ENCODE measurements around the gene STK32B.

The STK32B gene

DNA sequence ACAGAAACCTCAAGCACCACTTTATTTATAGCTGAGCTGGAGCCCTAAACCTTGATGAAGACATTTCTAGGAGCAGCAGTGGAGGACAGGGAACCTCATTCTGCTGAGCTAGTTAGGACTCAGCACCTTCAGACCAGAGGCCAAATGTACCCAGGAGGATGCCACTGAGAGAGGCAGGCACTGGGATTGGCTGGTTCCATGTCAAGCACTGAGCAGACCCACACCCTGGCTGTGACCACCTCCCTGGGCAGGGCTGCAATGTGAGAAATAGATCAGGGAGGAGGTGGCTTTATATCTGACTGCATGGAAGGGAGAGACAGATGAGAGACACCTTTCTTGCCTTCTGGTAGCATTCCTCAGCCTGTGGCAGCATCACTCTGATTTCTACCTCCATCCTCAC is 304.6 kb downstream of the STK32B start:
- TF ChIP-seq ZFX (IDR thresholded peaks at IDR 0.05): no peak
- TF ChIP-seq, protein P1, sequence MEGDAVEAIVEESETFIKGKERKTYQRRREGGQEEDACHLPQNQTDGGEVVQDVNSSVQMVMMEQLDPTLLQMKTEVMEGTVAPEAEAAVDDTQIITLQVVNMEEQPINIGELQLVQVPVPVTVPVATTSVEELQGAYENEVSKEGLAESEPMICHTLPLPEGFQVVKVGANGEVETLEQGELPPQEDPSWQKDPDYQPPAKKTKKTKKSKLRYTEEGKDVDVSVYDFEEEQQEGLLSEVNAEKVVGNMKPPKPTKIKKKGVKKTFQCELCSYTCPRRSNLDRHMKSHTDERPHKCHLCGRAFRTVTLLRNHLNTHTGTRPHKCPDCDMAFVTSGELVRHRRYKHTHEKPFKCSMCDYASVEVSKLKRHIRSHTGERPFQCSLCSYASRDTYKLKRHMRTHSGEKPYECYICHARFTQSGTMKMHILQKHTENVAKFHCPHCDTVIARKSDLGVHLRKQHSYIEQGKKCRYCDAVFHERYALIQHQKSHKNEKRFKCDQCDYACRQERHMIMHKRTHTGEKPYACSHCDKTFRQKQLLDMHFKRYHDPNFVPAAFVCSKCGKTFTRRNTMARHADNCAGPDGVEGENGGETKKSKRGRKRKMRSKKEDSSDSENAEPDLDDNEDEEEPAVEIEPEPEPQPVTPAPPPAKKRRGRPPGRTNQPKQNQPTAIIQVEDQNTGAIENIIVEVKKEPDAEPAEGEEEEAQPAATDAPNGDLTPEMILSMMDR (conservative IDR thresholded peaks at IDR 0.05): no peak
- H3K27ac ChIP-seq: no peak overlapping the region

DNA sequence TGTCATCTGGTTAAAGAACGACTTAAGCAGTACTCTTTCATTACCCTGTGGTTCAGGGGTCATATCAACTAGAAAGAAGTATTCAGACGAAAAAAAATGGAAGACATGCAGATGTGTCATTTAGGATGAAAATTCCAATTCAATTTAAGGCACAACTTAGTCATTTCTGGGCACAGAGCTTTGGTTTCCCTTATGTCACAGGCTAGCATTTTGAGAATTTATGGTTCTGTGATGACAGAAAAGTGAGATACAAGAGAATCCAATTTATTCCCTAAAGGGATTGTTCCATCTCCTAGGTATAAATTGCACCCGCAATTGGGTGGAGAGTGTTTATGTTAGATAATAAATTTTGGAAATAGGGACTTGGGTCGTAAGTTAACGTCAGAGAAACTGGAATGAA is 306.6 kb downstream of the STK32B start:
- TF ChIP-seq, protein P1 (conservative IDR thresholded peaks at IDR 0.05): no peak
- TF ChIP-seq ZFX (IDR thresholded peaks at IDR 0.05): no peak
- H3K27ac ChIP-seq: no peak overlapping the region

DNA sequence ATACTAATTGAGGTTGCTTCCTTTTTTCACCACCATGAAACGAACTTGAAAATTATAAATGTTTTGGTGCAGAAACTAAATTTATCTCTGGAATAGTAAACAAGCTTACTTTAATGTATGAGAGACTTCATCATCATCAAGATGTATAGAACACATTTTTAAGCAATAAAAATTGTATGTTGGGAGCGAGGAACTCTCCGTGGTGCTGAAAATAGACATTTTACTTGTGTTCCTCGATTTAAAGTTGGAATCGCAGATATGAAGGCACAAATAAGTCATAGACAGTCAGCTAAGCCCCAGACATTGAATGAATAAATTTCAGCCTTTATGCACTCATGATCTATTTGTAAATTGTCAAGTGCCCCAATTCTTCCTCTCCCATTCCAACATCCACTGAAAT is 310.7 kb downstream of the STK32B start:
- TF ChIP-seq, protein P1 (conservative IDR thresholded peaks at IDR 0.05): no peak
- no peak for TF ChIP-seq ZFX (IDR thresholded peaks at IDR 0.05)
- H3K27ac ChIP-seq: no peak overlapping the region

DNA sequence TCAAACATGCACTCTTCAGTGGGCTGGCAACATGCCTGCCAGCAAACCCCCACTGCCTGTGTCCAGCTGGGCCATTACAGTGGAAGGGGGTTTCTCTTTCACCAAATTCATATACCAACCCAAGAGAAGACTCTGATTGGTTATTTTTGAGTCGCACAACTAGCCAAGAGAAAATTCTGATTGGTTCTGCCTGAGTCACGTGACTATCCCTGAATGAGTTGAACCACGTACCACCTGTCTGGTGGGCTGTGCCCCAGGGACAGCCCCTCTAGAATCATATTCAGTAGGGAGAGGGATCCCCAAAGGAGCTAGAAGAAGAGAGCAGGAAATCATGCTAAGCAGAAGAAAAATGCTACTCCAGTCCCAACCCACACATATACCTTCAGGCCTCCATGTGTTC is 313.1 kb downstream of the STK32B start:
- no peak overlapping the region for H3K27ac ChIP-seq

GRCh38 chr4:5365071-5366008 is 314.1 kb downstream of the STK32B start:
- no peak overlapping the region for H3K27ac ChIP-seq
- TF ChIP-seq, protein P1 (conservative IDR thresholded peaks at IDR 0.05): no peak
- TF ChIP-seq ZFX (IDR thresholded peaks at IDR 0.05): no peak

More for the DNA sequence above, 313.1 kb downstream of the STK32B start:
- no peak for TF ChIP-seq ZFX (IDR thresholded peaks at IDR 0.05)

DNA sequence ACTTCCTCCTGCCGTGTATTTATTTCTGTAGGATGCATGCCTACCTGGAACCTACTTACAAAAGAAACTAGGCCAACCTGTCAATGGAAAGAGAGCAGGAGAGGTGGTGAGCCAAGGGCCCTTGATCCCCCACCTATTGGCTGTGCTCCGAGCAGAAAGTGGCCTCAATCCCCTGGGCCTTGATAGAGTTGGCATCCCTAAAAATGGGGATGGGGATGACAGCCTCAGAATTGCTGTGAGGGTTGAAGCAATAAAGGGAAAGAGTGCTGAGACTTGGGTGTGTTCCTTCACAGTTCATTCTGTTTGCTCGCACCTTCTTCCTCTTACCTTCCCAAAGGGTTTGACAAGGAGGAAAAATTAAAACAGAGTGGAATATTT is 314.7 kb downstream of the STK32B start:
- TF ChIP-seq ZFX (IDR thresholded peaks at IDR 0.05): no peak
- TF ChIP-seq, protein P1 (conservative IDR thresholded peaks at IDR 0.05): no peak
- H3K27ac ChIP-seq: no peak overlapping the region

- TF ChIP-seq, protein P1 (conservative IDR thresholded peaks at IDR 0.05): no peak
- TF ChIP-seq ZFX (IDR thresholded peaks at IDR 0.05): no peak
- H3K27ac ChIP-seq: no peak overlapping the region
These were observed 315.1 kb downstream of the STK32B start for GRCh38 chr4:5366421-5366820.

DNA sequence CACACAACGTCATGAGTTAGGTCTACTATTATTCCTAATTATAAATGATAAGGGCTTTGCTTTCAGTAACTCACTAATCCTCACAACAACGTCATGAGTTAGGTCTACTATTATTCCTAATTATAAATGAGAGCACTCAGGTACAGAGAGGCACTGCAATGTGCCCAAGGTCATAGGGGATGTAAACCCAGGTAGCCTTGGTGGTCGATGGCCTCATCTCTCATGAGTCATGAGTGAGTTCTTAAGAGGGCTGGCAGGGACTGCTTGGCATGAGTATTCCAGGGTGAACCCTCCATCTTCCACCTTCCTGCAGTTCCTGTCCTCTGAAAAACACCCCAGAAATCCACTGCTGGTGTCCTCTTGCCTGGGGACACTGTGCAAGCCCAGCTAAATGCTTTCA is 317.1 kb downstream of the STK32B start:
- TF ChIP-seq, protein P1 (conservative IDR thresholded peaks at IDR 0.05): no peak
- no peak for TF ChIP-seq ZFX (IDR thresholded peaks at IDR 0.05)
- H3K27ac ChIP-seq: no peak overlapping the region

Measured in C4-2B (cell line).